Stimulated activated CD4-positive, alpha-beta T cell treated with anti-CD3 and anti-CD28 coated beads, Interleukin-4, amount 100 ng/mL, for 4 hours (primary cell): ENCODE results near the gene ISYNA1.

Experiments used
- DNase-seq, 2 experiments: peaks; one replicate each; pipeline ENCODE4 v3.0.0-alpha.2; 2020

Gene ISYNA1

GRCh38 chr19:18437491-18438330 is at the start of gene ISYNA1:
ISYNA1 (minus strand) TSS chr19:18438133; CDS start chr19:18437979, 154 bp downstream.
- DNase-seq: peak; percentile 49 to 69

GRCh38 chr19:18486746-18487145 is 48.8 kb upstream of the ISYNA1 start:
- no peak for DNase-seq

- DNase-seq: no peak
Observed at GRCh38 chr19:18484992-18485391, 47.1 kb upstream of the ISYNA1 start.

GRCh38 chr19:18483119-18483890 is 45.4 kb upstream of the ISYNA1 start:
- no peak for DNase-seq

- DNase-seq: no peak
Observed at GRCh38 chr19:18481505-18482222, 43.7 kb upstream of the ISYNA1 start.

- DNase-seq: no peak
Observed at GRCh38 chr19:18480006-18480691, 42.2 kb upstream of the ISYNA1 start.

GRCh38 chr19:18478545-18479311 is 40.8 kb upstream of the ISYNA1 start:
- DNase-seq: peak; percentile 29 to 50

- DNase-seq: no peak
Observed at GRCh38 chr19:18477974-18478373, 40.0 kb upstream of the ISYNA1 start.

- no peak for DNase-seq
Observed at GRCh38 chr19:18477042-18477779, 39.3 kb upstream of the ISYNA1 start.

GRCh38 chr19:18476507-18477041 is 38.6 kb upstream of the ISYNA1 start:
- no peak for DNase-seq

GRCh38 chr19:18475762-18476331 is 37.9 kb upstream of the ISYNA1 start:
- no peak for DNase-seq

- DNase-seq: no peak
Observed at GRCh38 chr19:18475004-18475453, 37.1 kb upstream of the ISYNA1 start.

GRCh38 chr19:18474366-18474887 is 36.5 kb upstream of the ISYNA1 start:
- no peak for DNase-seq

- DNase-seq: no peak
Observed at GRCh38 chr19:18473706-18474087, 35.8 kb upstream of the ISYNA1 start.

- no peak for DNase-seq
Observed at GRCh38 chr19:18473003-18473705, 35.2 kb upstream of the ISYNA1 start.

- no peak for DNase-seq
Observed at GRCh38 chr19:18470787-18471186, 32.9 kb upstream of the ISYNA1 start.

GRCh38 chr19:18469069-18469846 is 31.3 kb upstream of the ISYNA1 start:
- DNase-seq: peak; percentile 26 to 64

- no peak for DNase-seq
Observed at GRCh38 chr19:18468517-18468916, 30.6 kb upstream of the ISYNA1 start.

GRCh38 chr19:18467978-18468377 is 30.0 kb upstream of the ISYNA1 start:
- DNase-seq: no peak
